ENCODE results near the gene PIP5K1B.

DNA sequence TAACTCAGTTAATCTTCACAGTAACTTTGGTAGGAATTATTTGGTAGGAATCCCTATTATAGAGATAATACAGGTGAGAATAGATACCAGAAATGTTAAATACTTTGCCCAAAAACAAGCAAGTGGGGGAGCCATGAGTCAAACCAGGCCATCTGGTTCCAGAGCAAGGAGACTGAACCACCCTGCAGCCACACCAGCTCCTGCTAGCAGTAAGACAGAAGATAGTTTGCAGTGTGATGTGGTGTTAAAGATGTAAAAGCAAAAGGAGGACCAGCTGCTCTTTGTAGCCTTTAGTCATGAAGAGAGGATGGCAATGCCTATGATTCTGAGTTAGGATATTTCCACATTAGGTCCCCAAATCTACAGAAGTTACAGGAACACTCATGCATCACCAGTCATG, 207.5 kb downstream of the PIP5K1B start:
- TF ChIP-seq, protein P1, sequence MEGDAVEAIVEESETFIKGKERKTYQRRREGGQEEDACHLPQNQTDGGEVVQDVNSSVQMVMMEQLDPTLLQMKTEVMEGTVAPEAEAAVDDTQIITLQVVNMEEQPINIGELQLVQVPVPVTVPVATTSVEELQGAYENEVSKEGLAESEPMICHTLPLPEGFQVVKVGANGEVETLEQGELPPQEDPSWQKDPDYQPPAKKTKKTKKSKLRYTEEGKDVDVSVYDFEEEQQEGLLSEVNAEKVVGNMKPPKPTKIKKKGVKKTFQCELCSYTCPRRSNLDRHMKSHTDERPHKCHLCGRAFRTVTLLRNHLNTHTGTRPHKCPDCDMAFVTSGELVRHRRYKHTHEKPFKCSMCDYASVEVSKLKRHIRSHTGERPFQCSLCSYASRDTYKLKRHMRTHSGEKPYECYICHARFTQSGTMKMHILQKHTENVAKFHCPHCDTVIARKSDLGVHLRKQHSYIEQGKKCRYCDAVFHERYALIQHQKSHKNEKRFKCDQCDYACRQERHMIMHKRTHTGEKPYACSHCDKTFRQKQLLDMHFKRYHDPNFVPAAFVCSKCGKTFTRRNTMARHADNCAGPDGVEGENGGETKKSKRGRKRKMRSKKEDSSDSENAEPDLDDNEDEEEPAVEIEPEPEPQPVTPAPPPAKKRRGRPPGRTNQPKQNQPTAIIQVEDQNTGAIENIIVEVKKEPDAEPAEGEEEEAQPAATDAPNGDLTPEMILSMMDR (IDR thresholded peaks at IDR 0.05): no peak
- TF ChIP-seq POLR2A (IDR thresholded peaks at IDR 0.05): no peak

Data from uterus (tissue), 2 donors.